Chondrocyte (in vitro differentiated cells): Measurements from ENCODE around the gene PNMA8B. TPM values are rescaled to one million over a fixed set of nuclear protein-coding genes. Genes with fewer than 3 reads are reported as not detected.

Source experiments
- DNase-seq: peaks from one replicate; pipeline ENCODE4 v3.0.0; 2021; ENCODE audit warnings: mixed read lengths, low spot score
- H3K27ac Mint-ChIP-seq: one replicate; pipeline ENCODE4 v1.8.0; 2021; ENCODE audit warnings: mild to moderate bottlenecking, moderate library complexity, mixed read lengths; ENCODE audit not compliant: unreplicated experiment
- H3K27me3 Mint-ChIP-seq: 2 replicates; pipeline ENCODE4 v1.8.0; 2021; ENCODE audit warnings: low read depth, mixed read lengths
- H3K36me3 Mint-ChIP-seq: 2 replicates; pipeline ENCODE4 v1.8.0; 2021; ENCODE audit warnings: low read depth, mixed read lengths
- H3K4me1 Mint-ChIP-seq: 2 replicates; pipeline ENCODE4 v1.8.0; 2021; ENCODE audit warnings: low read depth, mild to moderate bottlenecking, mixed read lengths
- H3K4me3 Mint-ChIP-seq: one replicate; pipeline ENCODE4 v1.8.0; 2021; ENCODE audit warnings: mild to moderate bottlenecking, moderate library complexity, mixed read lengths; ENCODE audit not compliant: unreplicated experiment
- H3K9me3 Mint-ChIP-seq: 2 replicates; pipeline ENCODE4 v1.8.0; 2021; ENCODE audit warnings: low read depth, mixed read lengths
- CTCF ChIP-seq: fragments of 200-600 bp; sonication (generic); IDR thresholded peaks from 2 replicates; pipeline ENCODE4 v1.5.0; 2021; ENCODE audit warnings: antibody characterized with exemption, mild to moderate bottlenecking, moderate library complexity
- total RNA-seq: library from RNA; stranded (reverse); gene quantifications from 3 replicates; pipeline ENCODE4 v1.2.1, GENCODE V29; 2021

The PNMA8B gene
- total RNA-seq, 1 donor from 2014 or later, result 2.2 TPM

GRCh38 chr19:46536391-46536790 lies 40.7 kb upstream of the PNMA8B start:
- Mint-ChIP-seq H3K4me1 (no peaks in the 10 kb centered on the region), H3K9me3 (no peaks in the 10 kb centered on the region), H3K27ac (no peak overlapping the region), H3K36me3 (no peaks in the 10 kb centered on the region), H3K4me3 (no peak overlapping the region), H3K27me3 (peaks cover 9% of the 10 kb centered on the region)
- no peak for TF ChIP-seq CTCF
- peak; percentile 38 for DNase-seq

GRCh38 chr19:46533621-46534081 lies 38.0 kb upstream of the PNMA8B start:
- peaks cover 8% of the 10 kb centered on the region for H3K27me3 Mint-ChIP-seq
- H3K27ac Mint-ChIP-seq, result no peak overlapping the region
- H3K4me3 Mint-ChIP-seq, result no peak overlapping the region
- no peaks in the 10 kb centered on the region for H3K36me3 Mint-ChIP-seq
- peaks cover 10% of the 10 kb centered on the region for H3K4me1 Mint-ChIP-seq
- H3K9me3 Mint-ChIP-seq, result no peaks in the 10 kb centered on the region
- TF ChIP-seq CTCF, result no peak
- DNase-seq, result no peak

GRCh38 chr19:46533078-46533620 lies 37.5 kb upstream of the PNMA8B start:
- H3K36me3 Mint-ChIP-seq, result no peaks in the 10 kb centered on the region
- TF ChIP-seq CTCF, result no peak
- H3K27me3 Mint-ChIP-seq, result peaks cover 8% of the 10 kb centered on the region
- no peak for DNase-seq
- H3K4me1 Mint-ChIP-seq, result peaks cover 10% of the 10 kb centered on the region
- no peak overlapping the region for H3K4me3 Mint-ChIP-seq
- no peak overlapping the region for H3K27ac Mint-ChIP-seq
- H3K9me3 Mint-ChIP-seq, result no peaks in the 10 kb centered on the region

GRCh38 chr19:46530636-46531035 lies 35.0 kb upstream of the PNMA8B start:
- Mint-ChIP-seq H3K4me3 (no peak overlapping the region), H3K4me1 (peaks cover 10% of the 10 kb centered on the region), H3K9me3 (no peaks in the 10 kb centered on the region), H3K36me3 (no peaks in the 10 kb centered on the region), H3K27ac (no peak overlapping the region), H3K27me3 (peaks cover 3% of the 10 kb centered on the region)
- no peak for DNase-seq
- TF ChIP-seq CTCF, result no peak

- no peaks in the 10 kb centered on the region for H3K9me3 Mint-ChIP-seq
- no peak for DNase-seq
- no peak overlapping the region for H3K4me3 Mint-ChIP-seq
- H3K36me3 Mint-ChIP-seq, result no peaks in the 10 kb centered on the region
- peak; percentile 97 for TF ChIP-seq CTCF
- H3K27ac Mint-ChIP-seq, result no peak overlapping the region
- H3K4me1 Mint-ChIP-seq, result peaks cover 10% of the 10 kb centered on the region
- H3K27me3 Mint-ChIP-seq, result peaks cover 3% of the 10 kb centered on the region
Observed at GRCh38 chr19:46529622-46530451, 34.2 kb upstream of the PNMA8B start.
